Measurements from ENCODE around the gene ZNRF4. TPM values are rescaled to one million over a fixed set of nuclear protein-coding genes. Genes with fewer than 3 reads are reported as not detected.

ZNRF4 gene
- total and polyA plus RNA-seq, 2 donors (not counting 3 experiments of a cell fraction or from before 2014, with no cell fraction given), result not detected

GRCh38 chr19:5440299-5440698 is 14.9 kb upstream of the ZNRF4 start:
- Histone ChIP-seq H3K27me3 (ENCODE audit: control insufficient read depth in 2 of 2, insufficient read depth in 2 of 2, low read length in 2 of 2) (no peaks in the 10 kb centered on the region), H2AFZ (ENCODE audit: low read depth, low read length) (no peak overlapping the region), H3K27ac (ENCODE audit: insufficient read depth, low read depth, low read length) (no peak overlapping the region), H3K79me2 (ENCODE audit: control insufficient read depth, insufficient read depth, low read length) (no peaks in the 10 kb centered on the region), H3K4me1 (ENCODE audit: control insufficient read depth, extremely low read depth, insufficient read depth, low read length) (no peaks in the 10 kb centered on the region), H3K4me3 (replicated peaks in 1 of 3; ENCODE audit: insufficient read depth in 1 of 3, low read depth in 1 of 3, low read length in 3 of 3) (no peak overlapping the region), H3K4me2 (ENCODE audit: insufficient read depth, low read length) (no peak overlapping the region), H3K36me3 (ENCODE audit: control insufficient read depth in 2 of 2, extremely low read depth in 1 of 2, insufficient read depth in 2 of 2, low read length in 2 of 2) (no peaks in the 10 kb centered on the region), H3K9me3 (replicated peaks; ENCODE audit: control insufficient read depth, insufficient read depth, low read length) (no peaks in the 10 kb centered on the region), H4K20me1 (replicated peaks; ENCODE audit: control insufficient read depth, extremely low read depth, insufficient read depth, low read length) (no peaks in the 10 kb centered on the region), H3K9me1 (replicated peaks; ENCODE audit: control insufficient read depth, extremely low read depth, insufficient read depth, low read length) (no peaks in the 10 kb centered on the region), H3K9ac (replicated peaks; ENCODE audit: extremely low read depth, insufficient read depth, low read length) (no peak overlapping the region)
- FAIRE-seq, result no peak
- BruUV-seq (replicated peaks), result no TSS peak
- no peak for DNase-seq (ENCODE audit: low read depth, low spot score)
- POLR2A ChIA-PET, result no interaction called here
- intact Hi-C loops (cut with micrococcal nuclease), result no loop called here
- no peak for TF ChIP-seq CTCF (IDR thresholded peaks at IDR 0.05; ENCODE audit: extremely low read depth in 1 of 2, insufficient read depth in 1 of 2, low read depth in 1 of 2, low read length in 2 of 2)
- TF ChIP-seq MAX (IDR thresholded peaks at IDR 0.05; ENCODE audit: insufficient read depth, insufficient read length), result no peak
- TF ChIP-seq FOS (IDR thresholded peaks at IDR 0.05; ENCODE audit: borderline replicate concordance, insufficient read depth, low read length), result no peak
- TF ChIP-seq POLR2A (IDR thresholded peaks at IDR 0.05; ENCODE audit: low read depth, low read length), result no peak
- TF ChIP-seq JUN (IDR thresholded peaks at IDR 0.05; ENCODE audit: borderline replicate concordance, insufficient read depth, insufficient read length, low read depth), result no peak
- dilution Hi-C loops (cut with MboI; ENCODE audit: extremely low pct_ligation_motif_present, low sequenced_read_pairs), result no loop called here
- CTCF ChIA-PET, result no interaction called here

- POLR2A ChIA-PET, result no interaction called here
- no peak overlapping the region for H2AFZ ChIP-seq (ENCODE audit: low read depth, low read length)
- intact Hi-C loops (cut with micrococcal nuclease), result no loop called here
These were observed 11.5 kb upstream of the ZNRF4 start for GRCh38 chr19:5443723-5444122.

More at GRCh38 chr19:5443723-5444122, 11.5 kb upstream of the ZNRF4 start:
- no peak overlapping the region for H3K4me2 ChIP-seq (ENCODE audit: insufficient read depth, low read length)
- H3K4me1 ChIP-seq (ENCODE audit: control insufficient read depth, extremely low read depth, insufficient read depth, low read length), result no peaks in the 10 kb centered on the region
- no peak overlapping the region for H3K9ac ChIP-seq (replicated peaks; ENCODE audit: extremely low read depth, insufficient read depth, low read length)
- no peaks in the 10 kb centered on the region for H3K9me3 ChIP-seq (replicated peaks; ENCODE audit: control insufficient read depth, insufficient read depth, low read length)
- H3K27ac ChIP-seq (ENCODE audit: insufficient read depth, low read depth, low read length), result no peak overlapping the region
- no peaks in the 10 kb centered on the region for H4K20me1 ChIP-seq (replicated peaks; ENCODE audit: control insufficient read depth, extremely low read depth, insufficient read depth, low read length)
- CTCF ChIA-PET, result no interaction called here
- dilution Hi-C loops (cut with MboI; ENCODE audit: extremely low pct_ligation_motif_present, low sequenced_read_pairs), result no loop called here
- no TSS peak for BruUV-seq (replicated peaks)
- H3K36me3 ChIP-seq (ENCODE audit: control insufficient read depth in 2 of 2, extremely low read depth in 1 of 2, insufficient read depth in 2 of 2, low read length in 2 of 2), result no peaks in the 10 kb centered on the region
- H3K9me1 ChIP-seq (replicated peaks; ENCODE audit: control insufficient read depth, extremely low read depth, insufficient read depth, low read length), result no peaks in the 10 kb centered on the region
- no peak for DNase-seq (ENCODE audit: low read depth, low spot score)
- no peaks in the 10 kb centered on the region for H3K27me3 ChIP-seq (ENCODE audit: control insufficient read depth in 2 of 2, insufficient read depth in 2 of 2, low read length in 2 of 2)
- no peaks in the 10 kb centered on the region for H3K79me2 ChIP-seq (ENCODE audit: control insufficient read depth, insufficient read depth, low read length)
- no peak overlapping the region for H3K4me3 ChIP-seq (replicated peaks in 1 of 3; ENCODE audit: insufficient read depth in 1 of 3, low read depth in 1 of 3, low read length in 3 of 3)
- FAIRE-seq, result no peak
- no peak for TF ChIP-seq MYC (IDR thresholded peaks at IDR 0.05; ENCODE audit: low read depth, low read length)
- TF ChIP-seq GATA2 (IDR thresholded peaks at IDR 0.05; ENCODE audit: insufficient read depth, insufficient read length, low read depth, low read length), result no peak
- no peak for TF ChIP-seq POLR2AphosphoS5 (IDR thresholded peaks at IDR 0.05; ENCODE audit: insufficient read depth, low read depth, low read length)
- no peak for TF ChIP-seq POLR2A (IDR thresholded peaks at IDR 0.05; ENCODE audit: low read depth, low read length)
